Stimulated activated CD4-positive, alpha-beta T cell treated with anti-CD3 and anti-CD28 coated beads, Interleukin-4, amount 100 ng/mL, for 1 hour (primary cell): Measurements from ENCODE around the gene EEF2KMT.

Experiments
- DNase-seq: peaks from one replicate; pipeline ENCODE4 v3.0.0-alpha.2; 2020

EEF2KMT gene

DNA sequence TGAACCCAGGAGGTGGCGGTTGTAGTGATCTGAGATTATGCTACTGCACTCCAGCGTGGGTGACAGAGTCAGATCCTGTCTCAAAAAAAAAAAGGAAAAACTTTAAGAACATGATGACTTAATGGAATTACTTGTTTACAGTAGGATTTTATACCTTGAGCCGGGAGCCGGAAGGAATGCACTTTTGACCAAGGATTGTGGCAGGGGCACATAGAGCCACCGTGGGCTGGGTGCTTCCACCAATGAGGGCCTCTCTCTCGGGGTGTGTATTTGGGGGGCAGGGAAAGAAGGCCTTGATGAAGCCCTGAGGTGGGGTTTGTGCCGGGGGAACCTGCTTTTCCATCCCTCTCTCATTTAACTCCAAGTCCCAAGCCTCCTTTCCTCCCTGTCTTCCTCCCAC is 57.1 kb downstream of the EEF2KMT start:
- no peak for DNase-seq

DNA sequence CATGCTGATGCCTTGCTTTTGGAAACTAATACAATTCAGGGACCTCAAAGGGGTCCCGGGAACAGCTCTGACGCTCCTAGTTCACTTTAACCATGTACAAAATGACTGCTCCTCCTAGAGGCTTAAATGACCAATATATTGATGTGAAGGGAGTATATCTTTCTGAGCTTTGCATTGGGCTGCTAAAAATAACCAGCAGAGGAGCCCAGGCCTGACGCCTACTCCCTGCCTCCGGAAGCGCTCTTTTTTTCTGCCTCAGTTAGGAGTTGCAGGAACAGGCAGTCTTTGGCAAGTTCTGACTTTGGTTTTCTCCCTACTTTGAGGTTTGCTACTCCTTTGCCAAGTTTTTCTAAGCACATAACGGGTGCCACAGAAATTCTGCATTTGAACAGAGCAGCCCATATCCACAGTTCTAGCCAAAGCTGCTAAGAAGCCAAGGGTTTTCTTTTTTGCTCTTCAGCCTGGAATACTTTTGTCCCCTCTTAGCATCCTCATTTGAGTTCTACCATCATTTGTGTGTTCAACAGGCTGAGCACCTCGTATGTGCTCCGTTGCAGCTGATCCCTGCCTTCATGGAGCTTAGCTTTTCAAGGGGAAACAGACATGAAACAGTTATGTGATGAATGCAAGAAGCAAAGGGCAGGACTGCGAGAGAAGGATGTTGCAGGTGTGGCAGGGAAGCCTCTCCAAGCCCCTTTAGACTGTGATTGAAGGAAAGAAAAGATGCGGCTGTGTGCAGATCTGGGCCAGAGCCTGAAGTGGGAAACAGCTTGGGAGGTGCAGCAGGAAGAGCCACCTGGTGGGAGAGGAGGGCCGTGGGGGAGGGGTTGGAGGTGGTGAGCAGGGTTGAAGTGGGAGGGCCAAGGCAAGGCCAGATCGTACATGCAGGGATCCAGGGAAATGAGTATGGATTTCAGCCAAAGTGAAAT is 61.1 kb downstream of the EEF2KMT start:
- no peak for DNase-seq

DNA sequence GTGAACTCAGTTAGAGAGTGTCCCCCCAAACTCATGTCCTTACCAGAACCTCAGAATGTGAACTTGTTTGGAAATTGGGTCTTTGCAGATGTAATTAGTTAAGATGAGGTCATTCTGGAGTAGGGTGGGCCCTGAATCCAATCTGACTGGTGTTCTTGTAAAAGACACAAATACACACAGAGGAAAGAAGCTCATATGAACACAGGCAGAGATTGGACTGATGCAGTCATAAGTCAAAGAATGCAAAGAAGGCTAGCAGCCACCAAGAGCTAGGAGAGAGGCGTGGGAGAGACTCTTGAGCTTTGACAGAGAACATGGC is 61.7 kb downstream of the EEF2KMT start:
- no peak for DNase-seq
